Measurements from ENCODE around the gene LIMCH1. TPM values are rescaled to one million over a fixed set of nuclear protein-coding genes. Genes with fewer than 3 reads are reported as not detected.

LIMCH1 gene
- total and polyA plus RNA-seq, 2 donors from 2014 or later: 19.9 to 83.9 TPM

- Histone ChIP-seq H3K36me3 (ENCODE audit: control insufficient read depth in 2 of 3, insufficient read depth in 3 of 3, low read length in 3 of 3) (no peaks in the 10 kb centered on the region), H3K9ac (ENCODE audit: low read length in 3 of 3) (no peak overlapping the region), H3K4me3 (ENCODE audit: low read length in 3 of 3) (no peak overlapping the region), H3K27ac (ENCODE audit: low read depth in 2 of 2, low read length in 2 of 2) (no peak overlapping the region), H3K9me3 (ENCODE audit: control insufficient read depth in 2 of 3, insufficient read depth in 1 of 3, low read length in 3 of 3) (peaks cover 0 to 9% (median 5%) of the 10 kb centered on the region in 3 donors), H3K4me1 (ENCODE audit: control insufficient read depth in 2 of 3, insufficient read depth in 2 of 3, low read depth in 1 of 3, low read length in 3 of 3) (no peaks in the 10 kb centered on the region), H3K27me3 (ENCODE audit: control insufficient read depth, insufficient read depth, low read length) (no peaks in the 10 kb centered on the region)
- intact Hi-C loops (cut with DNase I): no loop called here
- FAIRE-seq (no peak), DNase-seq (no peak)
- TF ChIP-seq CTCF (IDR thresholded peaks at IDR 0.05; ENCODE audit: borderline replicate concordance, extremely low read depth, insufficient read depth): no peak
Observed at GRCh38 chr4:41727861-41728572, 190.1 kb downstream of the LIMCH1 start.

GRCh38 chr4:41728573-41728913, 190.6 kb downstream of the LIMCH1 start:
- Histone ChIP-seq H3K36me3 (ENCODE audit: control insufficient read depth in 2 of 3, insufficient read depth in 3 of 3, low read length in 3 of 3) (no peaks in the 10 kb centered on the region), H3K27ac (ENCODE audit: low read depth in 2 of 2, low read length in 2 of 2) (no peak overlapping the region), H3K4me1 (ENCODE audit: control insufficient read depth in 2 of 3, insufficient read depth in 2 of 3, low read depth in 1 of 3, low read length in 3 of 3) (no peaks in the 10 kb centered on the region), H3K4me3 (ENCODE audit: low read length in 3 of 3) (no peak overlapping the region), H3K27me3 (ENCODE audit: control insufficient read depth, insufficient read depth, low read length) (no peaks in the 10 kb centered on the region), H3K9ac (ENCODE audit: low read length in 3 of 3) (no peak overlapping the region), H3K9me3 (ENCODE audit: control insufficient read depth in 2 of 3, insufficient read depth in 1 of 3, low read length in 3 of 3) (peaks cover 0 to 9% (median 5%) of the 10 kb centered on the region in 3 donors)
- FAIRE-seq: no peak
- TF ChIP-seq CTCF (IDR thresholded peaks at IDR 0.05; ENCODE audit: borderline replicate concordance, extremely low read depth, insufficient read depth): no peak
- DNase-seq: no peak
- intact Hi-C loops (cut with DNase I): no loop called here

- Histone ChIP-seq H3K27me3 (ENCODE audit: control insufficient read depth, insufficient read depth, low read length) (no peaks in the 10 kb centered on the region), H3K9me3 (ENCODE audit: control insufficient read depth in 2 of 3, insufficient read depth in 1 of 3, low read length in 3 of 3) (no peaks in the 10 kb centered on the region), H3K36me3 (ENCODE audit: control insufficient read depth in 2 of 3, insufficient read depth in 3 of 3, low read length in 3 of 3) (no peaks in the 10 kb centered on the region), H3K4me3 (ENCODE audit: low read length in 3 of 3) (no peak overlapping the region), H3K27ac (ENCODE audit: low read depth in 2 of 2, low read length in 2 of 2) (no peak overlapping the region), H3K9ac (ENCODE audit: low read length in 3 of 3) (no peak overlapping the region), H3K4me1 (ENCODE audit: control insufficient read depth in 2 of 3, insufficient read depth in 2 of 3, low read depth in 1 of 3, low read length in 3 of 3) (no peaks in the 10 kb centered on the region)
- FAIRE-seq (no peak), DNase-seq (no peak)
- no peak for TF ChIP-seq CTCF (IDR thresholded peaks at IDR 0.05; ENCODE audit: borderline replicate concordance, extremely low read depth, insufficient read depth)
- intact Hi-C loops (cut with DNase I): no loop called here
Observed at GRCh38 chr4:41731569-41732126, 193.7 kb downstream of the LIMCH1 start.
